GM18505 (cell line): ENCODE data around the gene PLXNC1.

Source experiments
- ATAC-seq: cut with Tn5 transposase; IDR thresholded peaks from one replicate; pipeline ENCODE4 v1.9.1; 2021; ENCODE audit not compliant: unreplicated experiment
- POLR2A ChIP-seq: IDR thresholded peaks from 4 replicates; pipeline ENCODE4 v1.6.1; 2011; ENCODE audit warnings: borderline replicate concordance; ENCODE audit not compliant: insufficient read depth, insufficient read length; ENCODE audit errors: extremely low read depth

Gene PLXNC1

GRCh38 chr12:94271351-94271750, 123.0 kb downstream of the PLXNC1 start:
- ATAC-seq, result no peak
- TF ChIP-seq POLR2A, result no peak

GRCh38 chr12:94272280-94272679, 123.9 kb downstream of the PLXNC1 start:
- no peak for TF ChIP-seq POLR2A
- no peak for ATAC-seq

DNA sequence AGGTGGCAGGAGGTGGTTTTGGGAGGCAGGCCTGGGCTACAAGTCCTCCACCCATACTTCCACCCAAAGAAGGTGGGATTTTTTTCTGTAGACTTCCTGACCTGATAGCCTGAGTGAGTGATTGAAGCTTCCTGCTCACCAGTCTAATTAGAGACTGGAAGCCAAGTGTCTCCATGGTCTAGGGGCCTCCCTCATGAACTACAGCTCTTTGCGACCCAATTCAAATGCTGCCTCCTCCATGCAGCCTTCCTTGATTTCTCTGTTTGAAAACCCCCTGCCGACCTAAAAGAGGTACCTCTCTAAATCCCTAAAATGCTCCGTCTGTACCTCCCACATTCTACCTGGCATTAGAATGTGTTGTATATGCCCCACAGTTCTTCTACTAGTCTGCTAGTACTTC, 124.9 kb downstream of the PLXNC1 start:
- TF ChIP-seq POLR2A, result no peak
- no peak for ATAC-seq

- no peak for ATAC-seq
- TF ChIP-seq POLR2A, result no peak
Observed at GRCh38 chr12:94276725-94277124, 128.3 kb downstream of the PLXNC1 start.

DNA sequence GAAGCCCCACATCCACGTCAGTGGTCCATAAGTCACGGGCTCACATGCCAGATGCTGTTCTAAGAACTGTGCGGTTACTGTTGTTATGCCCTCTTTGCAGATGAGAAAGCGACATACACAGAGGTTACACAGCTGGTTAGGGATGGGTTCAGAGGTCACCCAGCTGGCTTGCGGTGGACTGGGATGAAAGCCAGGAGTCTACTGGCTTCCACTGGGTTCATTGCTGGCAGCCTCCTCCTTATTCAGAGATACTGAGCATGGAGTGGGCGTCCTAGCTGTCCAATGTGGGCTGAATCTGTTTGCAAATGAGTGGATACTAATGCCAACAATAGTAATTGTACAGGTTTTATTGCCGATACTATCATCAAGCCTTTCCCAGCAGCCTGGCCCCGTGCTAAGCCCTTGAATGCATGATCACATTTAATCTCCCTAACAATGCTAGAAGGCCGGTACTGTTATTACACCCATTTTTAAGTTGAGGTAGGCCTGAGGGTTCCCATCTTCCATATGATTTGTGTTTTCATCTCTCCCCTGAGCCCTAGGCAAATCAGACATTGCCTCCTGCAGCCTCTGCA, 129.1 kb downstream of the PLXNC1 start:
- TF ChIP-seq POLR2A, result no peak
- ATAC-seq, result no peak

- TF ChIP-seq POLR2A, result no peak
Observed at GRCh38 chr12:94280063-94280462, 131.7 kb downstream of the PLXNC1 start.

GRCh38 chr12:94282675-94283074, 134.3 kb downstream of the PLXNC1 start:
- ATAC-seq, result no peak
- TF ChIP-seq POLR2A, result no peak

More at GRCh38 chr12:94280063-94280462, 131.7 kb downstream of the PLXNC1 start:
- no peak for ATAC-seq

DNA sequence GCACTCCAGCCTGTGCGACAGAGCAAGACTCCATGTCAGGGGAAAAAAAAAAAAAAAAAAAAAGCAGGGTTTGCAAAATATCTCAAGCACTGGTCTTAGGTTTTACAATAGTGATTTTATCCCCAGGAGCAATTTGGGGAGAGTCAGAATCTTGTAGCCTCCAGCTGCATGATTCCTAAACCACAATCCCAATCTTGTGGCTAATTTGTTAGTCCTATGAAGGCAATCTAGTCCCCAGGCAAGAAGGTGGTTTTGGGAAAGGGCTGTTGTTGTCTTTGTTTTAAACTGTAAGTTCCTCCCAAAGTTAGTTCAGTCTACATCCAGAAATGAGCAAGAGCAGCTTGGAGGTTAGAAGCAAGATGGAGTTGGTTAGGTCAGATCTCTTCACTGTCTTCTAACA, 135.7 kb downstream of the PLXNC1 start:
- TF ChIP-seq POLR2A, result no peak
- no peak for ATAC-seq

DNA sequence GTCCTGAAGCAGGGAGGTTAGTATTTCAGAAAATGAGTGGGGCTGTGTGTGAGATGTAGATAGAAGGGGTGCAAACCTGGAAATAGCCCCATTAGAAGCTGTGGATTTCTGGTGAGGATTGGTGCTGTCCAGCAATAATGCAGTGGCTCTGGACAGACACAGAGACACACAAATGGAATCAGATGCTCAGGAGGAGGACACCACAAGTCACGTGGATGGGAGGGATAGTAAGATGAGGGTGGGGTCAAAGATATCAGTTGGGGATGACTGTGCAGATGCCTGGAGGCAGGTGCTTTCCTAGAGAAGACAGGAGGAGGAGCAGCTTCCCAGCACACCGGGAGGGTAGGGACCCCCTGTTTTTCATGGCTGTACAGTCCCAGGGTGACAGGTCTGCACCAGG, 136.5 kb downstream of the PLXNC1 start:
- ATAC-seq, result no peak
- no peak for TF ChIP-seq POLR2A

GRCh38 chr12:94285943-94286582, 137.7 kb downstream of the PLXNC1 start:
- no peak for ATAC-seq
- TF ChIP-seq POLR2A, result no peak

GRCh38 chr12:94286583-94287244, 138.3 kb downstream of the PLXNC1 start:
- TF ChIP-seq POLR2A, result no peak
- no peak for ATAC-seq

GRCh38 chr12:94287245-94287628, 138.9 kb downstream of the PLXNC1 start:
- ATAC-seq, result no peak
- TF ChIP-seq POLR2A, result no peak

DNA sequence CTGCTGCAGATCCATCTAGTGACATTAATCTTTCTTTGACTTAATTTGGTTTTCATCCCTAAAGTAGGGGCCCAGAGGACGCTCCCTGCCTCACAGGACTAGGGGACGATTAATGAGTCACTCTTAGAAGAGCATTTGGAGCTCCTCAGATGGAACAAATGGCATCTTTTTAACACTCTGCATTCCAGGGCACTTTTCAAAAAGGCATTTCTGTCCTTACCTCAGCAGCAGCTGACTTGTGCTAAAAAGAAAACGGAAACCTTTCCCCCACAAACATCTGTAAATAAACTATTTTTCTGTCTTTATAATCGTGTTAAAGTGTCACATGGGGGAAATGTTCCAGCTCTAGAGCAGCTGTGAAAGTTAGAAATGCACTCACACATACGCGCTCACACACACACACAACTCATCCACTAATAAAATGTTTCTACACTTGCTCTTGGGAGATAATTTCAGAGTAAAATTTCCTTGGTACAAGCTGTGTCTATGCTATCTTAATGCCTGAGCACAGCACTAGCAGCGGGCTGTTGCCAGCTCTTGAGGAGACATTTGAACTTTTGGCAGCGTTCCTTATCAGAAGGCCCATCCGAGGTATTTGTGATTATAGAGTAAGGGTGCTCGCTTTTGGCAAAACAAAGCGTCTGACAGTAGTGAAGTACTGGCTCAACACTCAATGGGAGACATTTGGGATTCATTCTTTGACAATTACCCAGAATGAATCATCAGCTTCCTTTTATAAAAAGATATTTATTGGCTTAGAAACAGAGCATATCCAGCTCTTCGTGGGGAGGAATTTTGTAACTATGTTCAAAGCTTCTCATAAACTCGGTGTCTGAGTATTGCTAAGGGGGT, 141.3 kb downstream of the PLXNC1 start:
- no peak for TF ChIP-seq POLR2A
- no peak for ATAC-seq
